ENCODE measurements around the gene PHOX2B. TPM values are rescaled to one million over a fixed set of nuclear protein-coding genes. Genes with fewer than 3 reads are reported as not detected.
"Not testable (repeated sequence)": the region's sequence is repeated elsewhere in the genome, so short reads cannot be mapped to it uniquely, and the experiment has no call there.

PHOX2B gene
- polyA plus RNA-seq, 1 of the 3 experiments (the other 2 are of a cell fraction), result 0.95 TPM

DNA sequence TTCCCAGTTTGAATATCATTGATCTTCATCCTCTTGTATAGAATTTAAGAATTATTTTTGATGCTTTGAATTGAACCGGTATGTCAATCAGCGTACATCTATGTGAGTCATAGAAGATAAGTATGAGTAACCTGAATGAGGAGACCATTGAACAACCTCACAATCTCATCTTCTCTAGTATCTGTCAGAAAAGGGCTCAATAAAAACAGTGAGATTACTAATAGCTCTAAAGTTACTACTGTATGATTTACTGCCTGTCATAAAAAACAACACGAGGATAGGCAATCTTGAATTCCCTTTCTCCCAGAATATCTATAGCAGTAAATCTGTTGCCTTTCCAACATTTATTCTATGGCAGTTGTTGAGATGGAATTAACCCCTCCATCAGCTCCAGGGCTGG, 36.1 kb downstream of the PHOX2B start (continued):
- TF ChIP-seq, protein P1, sequence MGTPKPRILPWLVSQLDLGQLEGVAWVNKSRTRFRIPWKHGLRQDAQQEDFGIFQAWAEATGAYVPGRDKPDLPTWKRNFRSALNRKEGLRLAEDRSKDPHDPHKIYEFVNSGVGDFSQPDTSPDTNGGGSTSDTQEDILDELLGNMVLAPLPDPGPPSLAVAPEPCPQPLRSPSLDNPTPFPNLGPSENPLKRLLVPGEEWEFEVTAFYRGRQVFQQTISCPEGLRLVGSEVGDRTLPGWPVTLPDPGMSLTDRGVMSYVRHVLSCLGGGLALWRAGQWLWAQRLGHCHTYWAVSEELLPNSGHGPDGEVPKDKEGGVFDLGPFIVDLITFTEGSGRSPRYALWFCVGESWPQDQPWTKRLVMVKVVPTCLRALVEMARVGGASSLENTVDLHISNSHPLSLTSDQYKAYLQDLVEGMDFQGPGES (IDR thresholded peaks at IDR 0.05; ENCODE audit: low read depth, low read length), result no peak
- TF ChIP-seq RAD21 (IDR thresholded peaks at IDR 0.05; ENCODE audit: low read length) (no peak), TCF12 (IDR thresholded peaks at IDR 0.05) (no peak), FOXM1 (IDR thresholded peaks at IDR 0.05; ENCODE audit: low read depth) (no peak), YY1 (IDR thresholded peaks at IDR 0.05; ENCODE audit: low read depth) (no peak), SIN3A (IDR thresholded peaks at IDR 0.05; ENCODE audit: borderline replicate concordance, low read depth, low read length) (no peak), CHD2 (IDR thresholded peaks at IDR 0.05; ENCODE audit: low read length, partially characterized antibody) (no peak), MAX (IDR thresholded peaks at IDR 0.05; ENCODE audit: low read depth) (no peak), RXRA (IDR thresholded peaks at IDR 0.05; ENCODE audit: borderline replicate concordance, low read depth) (no peak)
- TF ChIP-seq, protein P2, sequence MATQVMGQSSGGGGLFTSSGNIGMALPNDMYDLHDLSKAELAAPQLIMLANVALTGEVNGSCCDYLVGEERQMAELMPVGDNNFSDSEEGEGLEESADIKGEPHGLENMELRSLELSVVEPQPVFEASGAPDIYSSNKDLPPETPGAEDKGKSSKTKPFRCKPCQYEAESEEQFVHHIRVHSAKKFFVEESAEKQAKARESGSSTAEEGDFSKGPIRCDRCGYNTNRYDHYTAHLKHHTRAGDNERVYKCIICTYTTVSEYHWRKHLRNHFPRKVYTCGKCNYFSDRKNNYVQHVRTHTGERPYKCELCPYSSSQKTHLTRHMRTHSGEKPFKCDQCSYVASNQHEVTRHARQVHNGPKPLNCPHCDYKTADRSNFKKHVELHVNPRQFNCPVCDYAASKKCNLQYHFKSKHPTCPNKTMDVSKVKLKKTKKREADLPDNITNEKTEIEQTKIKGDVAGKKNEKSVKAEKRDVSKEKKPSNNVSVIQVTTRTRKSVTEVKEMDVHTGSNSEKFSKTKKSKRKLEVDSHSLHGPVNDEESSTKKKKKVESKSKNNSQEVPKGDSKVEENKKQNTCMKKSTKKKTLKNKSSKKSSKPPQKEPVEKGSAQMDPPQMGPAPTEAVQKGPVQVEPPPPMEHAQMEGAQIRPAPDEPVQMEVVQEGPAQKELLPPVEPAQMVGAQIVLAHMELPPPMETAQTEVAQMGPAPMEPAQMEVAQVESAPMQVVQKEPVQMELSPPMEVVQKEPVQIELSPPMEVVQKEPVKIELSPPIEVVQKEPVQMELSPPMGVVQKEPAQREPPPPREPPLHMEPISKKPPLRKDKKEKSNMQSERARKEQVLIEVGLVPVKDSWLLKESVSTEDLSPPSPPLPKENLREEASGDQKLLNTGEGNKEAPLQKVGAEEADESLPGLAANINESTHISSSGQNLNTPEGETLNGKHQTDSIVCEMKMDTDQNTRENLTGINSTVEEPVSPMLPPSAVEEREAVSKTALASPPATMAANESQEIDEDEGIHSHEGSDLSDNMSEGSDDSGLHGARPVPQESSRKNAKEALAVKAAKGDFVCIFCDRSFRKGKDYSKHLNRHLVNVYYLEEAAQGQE (IDR thresholded peaks at IDR 0.05; ENCODE audit: low read depth, low read length), result no peak

DNA sequence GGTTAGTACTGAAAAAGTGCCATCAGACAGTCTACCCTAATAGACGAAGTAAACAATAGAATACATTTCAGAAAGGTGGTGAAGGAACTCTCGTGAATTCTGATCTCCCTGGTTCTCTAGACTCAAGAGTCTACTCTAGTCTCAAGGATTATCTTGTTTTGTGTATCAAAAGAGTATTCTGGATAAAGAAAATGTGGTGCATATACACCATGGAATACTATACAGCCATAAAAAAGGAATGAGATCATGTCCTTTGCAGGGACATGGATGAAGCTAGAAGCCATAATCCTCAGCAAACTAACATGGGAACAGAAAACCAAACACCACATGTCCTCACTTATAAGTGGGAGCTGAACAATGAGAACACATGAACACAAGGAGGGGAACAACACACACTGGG, 36.9 kb downstream of the PHOX2B start:
- H3K36me3 ChIP-seq (replicated peaks in 1 of 2; ENCODE audit: control insufficient read depth in 1 of 2, insufficient read depth in 2 of 2, low read length in 1 of 2); H3K27me3 ChIP-seq (ENCODE audit: insufficient read depth); H3K27ac ChIP-seq (ENCODE audit: low read depth in 2 of 2, low read length in 1 of 2); H3F3A ChIP-seq (replicated peaks; ENCODE audit: insufficient read depth); POLR2A ChIA-PET; H2AFZ ChIP-seq (ENCODE audit: low read depth); H3K79me2 ChIP-seq (ENCODE audit: insufficient read depth); H3K4me2 ChIP-seq; H3K9ac ChIP-seq; H3K4me1 ChIP-seq (ENCODE audit: control insufficient read depth in 1 of 2, insufficient read depth in 2 of 2, low read depth in 1 of 2, low read length in 1 of 2); H4K20me1 ChIP-seq (ENCODE audit: insufficient read depth); H3K9me2 ChIP-seq; DNase-seq; CTCF ChIA-PET; H3K9me3 ChIP-seq; H3K4me3 ChIP-seq (ENCODE audit: low read depth in 2 of 2, low read length in 1 of 2): not testable (repeated sequence)
- 51% methylated on average over 2 of the region's 2 CpGs for WGBS (ENCODE audit: low lambda C conversion rate)

DNA sequence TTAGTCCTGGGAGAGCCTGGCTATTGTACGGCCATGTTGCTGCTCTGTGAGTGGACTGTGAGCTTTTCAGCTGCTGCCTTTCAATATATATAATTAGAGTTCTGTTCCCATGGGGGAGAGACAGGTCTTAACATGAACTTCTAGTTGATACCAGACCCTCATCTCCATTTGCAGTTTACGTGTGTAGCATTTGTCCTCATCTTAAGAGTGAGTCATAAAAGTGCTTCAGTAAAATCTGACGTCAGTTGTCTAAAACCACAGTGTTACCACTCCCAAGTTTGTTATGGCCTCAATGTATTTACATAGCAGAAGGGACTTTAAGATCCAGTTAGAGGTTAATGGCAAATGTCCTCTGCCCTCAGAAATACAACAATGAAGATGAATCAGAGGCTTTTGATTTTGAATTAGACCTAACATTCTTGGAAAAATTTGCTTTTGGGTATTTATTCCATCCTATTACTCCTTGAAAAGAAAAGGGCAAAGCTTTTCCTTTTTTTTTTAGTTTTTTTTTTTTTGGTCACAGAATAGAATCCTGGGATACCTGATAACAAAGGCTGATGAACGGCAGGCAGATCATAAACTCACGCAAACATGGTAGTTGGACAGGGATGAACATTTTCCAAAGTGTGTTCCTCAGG, 38.6 kb downstream of the PHOX2B start:
- H3K9me3 ChIP-seq, result no peaks in the 10 kb centered on the region
- H3K36me3 ChIP-seq (replicated peaks in 1 of 2; ENCODE audit: control insufficient read depth in 1 of 2, insufficient read depth in 2 of 2, low read length in 1 of 2), result no peaks in the 10 kb centered on the region
- TF ChIP-seq YY1 (IDR thresholded peaks at IDR 0.05; ENCODE audit: low read depth) (no peak), RAD21 (IDR thresholded peaks at IDR 0.05; ENCODE audit: low read length) (no peak), GABPA (IDR thresholded peaks at IDR 0.05; ENCODE audit: low read depth) (no peak), JUND (IDR thresholded peaks at IDR 0.05) (no peak), MAX (IDR thresholded peaks at IDR 0.05; ENCODE audit: low read depth) (no peak), NRF1 (IDR thresholded peaks at IDR 0.05; ENCODE audit: low read depth, low read length) (no peak), FOSL2 (IDR thresholded peaks at IDR 0.05; ENCODE audit: borderline replicate concordance, low read depth) (no peak), NFIC (IDR thresholded peaks at IDR 0.05; ENCODE audit: borderline replicate concordance) (no peak), RXRA (IDR thresholded peaks at IDR 0.05; ENCODE audit: borderline replicate concordance, low read depth) (no peak), EP300 (IDR thresholded peaks at IDR 0.05; ENCODE audit: borderline replicate concordance in 1 of 2, low read depth in 1 of 2, low read length in 1 of 2) (no peak), GATA2 (CRISPR knock-in tag; IDR thresholded peaks at IDR 0.05) (no peak), RFX5 (IDR thresholded peaks at IDR 0.05; ENCODE audit: low read length) (no peak), TEAD4 (IDR thresholded peaks at IDR 0.05; ENCODE audit: borderline replicate concordance, insufficient read depth) (no peak), TCF12 (IDR thresholded peaks at IDR 0.05) (no peak)
- no peaks in the 10 kb centered on the region for H3K79me2 ChIP-seq (ENCODE audit: insufficient read depth)
- no peak overlapping the region for H3K4me3 ChIP-seq (ENCODE audit: low read depth in 2 of 2, low read length in 1 of 2)
- 58% methylated on average over 5 of the region's 5 CpGs for WGBS (ENCODE audit: low lambda C conversion rate)
- no peak overlapping the region for H3K9ac ChIP-seq
- peaks cover 6% of the 10 kb centered on the region; the same call in 1 of the 2 replicates for H3K27me3 ChIP-seq (ENCODE audit: insufficient read depth)
- CTCF ChIA-PET, result no interaction called here
- H3K4me2 ChIP-seq, result no peak overlapping the region
- H4K20me1 ChIP-seq (ENCODE audit: insufficient read depth), result no peaks in the 10 kb centered on the region
- peaks cover 0 to 4% of the 10 kb centered on the region in 2 experiments; a peak in 2 of 4 replicates for H3K4me1 ChIP-seq (ENCODE audit: control insufficient read depth in 1 of 2, insufficient read depth in 2 of 2, low read depth in 1 of 2, low read length in 1 of 2)
- H3K27ac ChIP-seq (ENCODE audit: low read depth in 2 of 2, low read length in 1 of 2), result no peak overlapping the region
- no peaks in the 10 kb centered on the region for H3K9me2 ChIP-seq
- POLR2A ChIA-PET, result no interaction called here
- no peak for DNase-seq
- H2AFZ ChIP-seq (ENCODE audit: low read depth), result no peak overlapping the region
- H3F3A ChIP-seq (replicated peaks; ENCODE audit: insufficient read depth), result no peaks in the 10 kb centered on the region

Data from SK-N-SH (cell line).